Lower leg skin (tissue), 4 donors: Measurements from ENCODE around the gene MYCBP2. TPM values are rescaled to one million over a fixed set of nuclear protein-coding genes. Genes with fewer than 3 reads are reported as not detected.

ENCODE experiments used
- DNase-seq, 2 donors: peaks; one replicate each; pipeline ENCODE4 v3.0.0-alpha.2; 2019; ENCODE audit warnings: low spot score in 2 of 2
- H3K4me3 ChIP-seq: fragments of 200-600 bp; sonication (generic); 2 replicates; pipeline ENCODE4 v1.5.1; 2017; ENCODE audit warnings: mild to moderate bottlenecking, low read depth; ENCODE audit not compliant: poor library complexity, severe bottlenecking
- CTCF ChIP-seq, 3 donors: fragments of 450-650 bp; IDR thresholded peaks; one replicate each; pipeline ENCODE4 v1.5.1; 2016; ENCODE audit warnings: antibody characterized with exemption in 3 of 3, mild to moderate bottlenecking in 3 of 3, moderate library complexity in 2 of 3
- POLR2A ChIP-seq, 2 donors: fragments of 450-650 bp; IDR thresholded peaks; one replicate each; pipeline ENCODE4 v1.6.1; 2016 to 2017; ENCODE audit warnings: antibody characterized with exemption in 2 of 2, mild to moderate bottlenecking in 1 of 2, moderate library complexity in 1 of 2
- WGBS, 2 donors: methylation state at CpG; one replicate each; pipeline ENCODE4 v1.1.5; 2018; 5-methylcytosine and 5-hydroxymethylcytosine counted together
- intact Hi-C: fragments of 100-400 bp; cut with DNase I; formaldehyde crosslinking; loops from one replicate; pipeline ENCODE4 v1.15.0; 2023; ENCODE audit warnings: low total_unique reads
- total RNA-seq, 4 donors: library from RNA; depleted of rRNA; stranded (reverse); fragments of >200 nt; gene quantifications; one replicate each; pipeline ENCODE4 v1.1.0, GENCODE V29; 2016

The MYCBP2 gene
- total RNA-seq, 4 donors from 2014 or later: 189 to 242 (median 231) TPM

- H3K4me3 ChIP-seq: no peak overlapping the region
- no peak for DNase-seq
- TF ChIP-seq CTCF (IDR thresholded peaks at IDR 0.05): no peak
- no peak for TF ChIP-seq POLR2A (IDR thresholded peaks at IDR 0.05)
- intact Hi-C loops: no loop called here
- 97 to 99% methylated on average over 2 of the region's 2 CpGs for WGBS, 2 donors
These were observed 155.4 kb downstream of the MYCBP2 start for GRCh38 chr13:77171451-77171850.

DNA sequence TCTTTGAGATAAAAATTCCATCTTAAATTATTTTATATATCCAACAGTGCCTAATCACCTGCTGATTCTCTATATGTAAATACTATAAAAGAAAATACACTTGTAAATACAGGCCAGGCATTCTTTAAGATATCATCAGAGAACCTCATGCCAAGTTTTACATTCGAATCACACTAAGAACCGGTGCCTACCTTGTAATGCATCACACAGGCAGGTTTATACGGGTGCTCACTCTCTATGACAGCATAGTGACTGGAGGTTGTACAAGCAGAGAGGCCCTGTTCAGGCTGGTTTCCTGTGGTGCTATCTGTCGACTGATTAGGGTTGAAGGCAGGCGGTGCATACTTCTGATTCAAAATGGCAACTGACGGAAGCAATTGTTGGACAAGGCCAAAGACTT, 158.7 kb downstream of the MYCBP2 start:
- DNase-seq: no peak
- no peak overlapping the region for H3K4me3 ChIP-seq
- WGBS, 2 donors: 66 to 70% methylated on average over 6 of the region's 6 CpGs
- intact Hi-C loops: no loop called here
- TF ChIP-seq POLR2A (IDR thresholded peaks at IDR 0.05) (no peak), CTCF (IDR thresholded peaks at IDR 0.05) (no peak)

- WGBS, 2 donors: 98 to 100% methylated on average over 1 of the region's 1 CpG
- no peak for DNase-seq
- TF ChIP-seq CTCF (IDR thresholded peaks at IDR 0.05) (no peak), POLR2A (IDR thresholded peaks at IDR 0.05) (no peak)
- H3K4me3 ChIP-seq: no peak overlapping the region
- intact Hi-C loops: no loop called here
These were observed 176.2 kb downstream of the MYCBP2 start for GRCh38 chr13:77150651-77151050.

DNA sequence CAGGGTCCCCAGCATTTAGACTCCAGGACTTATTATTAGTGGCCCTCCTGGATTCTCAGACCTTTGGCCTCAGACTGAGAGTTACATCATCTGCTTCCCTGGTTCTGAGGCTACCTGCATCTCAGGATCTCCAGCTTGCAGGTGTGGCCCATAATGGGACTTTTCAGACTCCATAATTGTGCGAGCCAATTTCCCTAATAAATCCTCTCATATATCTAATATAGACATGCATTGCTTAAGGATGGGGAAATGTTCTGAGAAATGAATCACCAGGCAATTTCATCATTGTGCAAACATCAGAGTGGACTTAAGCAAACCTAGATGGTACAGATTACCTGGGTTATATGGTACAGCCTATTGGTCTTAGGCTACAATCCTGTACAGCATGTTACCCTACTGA, 183.5 kb downstream of the MYCBP2 start:
- intact Hi-C loops: no loop called here
- DNase-seq: no peak
- H3K4me3 ChIP-seq: no peak overlapping the region
- 82 to 100% methylated on average over 1 of the region's 1 CpG for WGBS, 2 donors
- TF ChIP-seq CTCF (IDR thresholded peaks at IDR 0.05) (no peak), POLR2A (IDR thresholded peaks at IDR 0.05) (no peak)

DNA sequence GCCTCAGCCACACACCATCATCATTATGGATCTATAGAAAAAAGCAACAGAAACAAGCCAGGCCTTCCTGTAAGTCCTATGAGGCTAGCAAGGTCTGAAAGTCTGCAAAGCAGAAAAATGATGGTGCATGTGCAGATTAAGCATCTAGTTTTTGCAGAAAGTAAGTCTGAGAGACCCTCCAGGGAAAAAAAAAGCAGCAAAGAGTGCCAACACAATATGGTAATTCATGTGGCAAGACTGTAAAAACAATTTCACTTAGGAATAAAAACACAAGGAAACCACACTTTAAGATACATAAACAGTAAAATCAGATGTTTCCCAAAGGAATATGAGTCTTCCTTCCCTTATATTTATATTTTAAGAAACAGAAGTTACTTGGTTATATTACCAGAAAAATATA, 187.6 kb downstream of the MYCBP2 start:
- intact Hi-C loops: no loop called here
- DNase-seq: no peak
- no peak overlapping the region for H3K4me3 ChIP-seq
- TF ChIP-seq CTCF (IDR thresholded peaks at IDR 0.05): no peak
- TF ChIP-seq POLR2A (IDR thresholded peaks at IDR 0.05): no peak

- DNase-seq: no peak
- H3K4me3 ChIP-seq: no peak overlapping the region
- intact Hi-C loops: no loop called here
- WGBS, 2 donors: 87 to 94% methylated on average over 2 of the region's 2 CpGs
- TF ChIP-seq POLR2A (IDR thresholded peaks at IDR 0.05) (no peak), CTCF (IDR thresholded peaks at IDR 0.05) (no peak)
These were observed 188.1 kb downstream of the MYCBP2 start for GRCh38 chr13:77138813-77139212.
